ENCODE data around the gene SLC23A2.

Gene SLC23A2

GRCh38 chr20:4838526-4838925 is 162.8 kb downstream of the SLC23A2 start:
- ATAC-seq = no peak

GRCh38 chr20:4837760-4838159 is 163.6 kb downstream of the SLC23A2 start:
- no peak for ATAC-seq

GRCh38 chr20:4836935-4837334 is 164.4 kb downstream of the SLC23A2 start:
- ATAC-seq = no peak

GRCh38 chr20:4836473-4836872 is 164.8 kb downstream of the SLC23A2 start:
- no peak for ATAC-seq

GRCh38 chr20:4835244-4836177 is 165.8 kb downstream of the SLC23A2 start:
- ATAC-seq = no peak

GRCh38 chr20:4833074-4833728 is 168.1 kb downstream of the SLC23A2 start:
- ATAC-seq = no peak

- no peak for ATAC-seq
These were observed 168.8 kb downstream of the SLC23A2 start for GRCh38 chr20:4832469-4832868.

GRCh38 chr20:4830696-4831095 is 170.6 kb downstream of the SLC23A2 start:
- ATAC-seq = no peak

GRCh38 chr20:4830259-4830658 is 171.1 kb downstream of the SLC23A2 start:
- ATAC-seq = no peak

GRCh38 chr20:4829514-4830215 is 171.6 kb downstream of the SLC23A2 start:
- no peak for ATAC-seq

GRCh38 chr20:4828830-4829513 is 172.3 kb downstream of the SLC23A2 start:
- no peak for ATAC-seq

- ATAC-seq = no peak
These were observed 179.7 kb downstream of the SLC23A2 start for GRCh38 chr20:4821590-4821989.

GRCh38 chr20:4820806-4821518 is 180.3 kb downstream of the SLC23A2 start:
- ATAC-seq = no peak

GRCh38 chr20:4819901-4820300 is 181.4 kb downstream of the SLC23A2 start:
- no peak for ATAC-seq

GRCh38 chr20:4817230-4817671 is 184.1 kb downstream of the SLC23A2 start:
- ATAC-seq = no peak

- ATAC-seq = no peak
These were observed 185.7 kb downstream of the SLC23A2 start for GRCh38 chr20:4815628-4816027.

- ATAC-seq = peak; percentile 68 to 69
These were observed 186.5 kb downstream of the SLC23A2 start for GRCh38 chr20:4814696-4815252.

- ATAC-seq = peak; percentile 62 to 67
These were observed 187.2 kb downstream of the SLC23A2 start for GRCh38 chr20:4813863-4814695.

GRCh38 chr20:4813076-4813862 is 188.0 kb downstream of the SLC23A2 start:
- no peak for ATAC-seq

GRCh38 chr20:4812641-4813075 is 188.7 kb downstream of the SLC23A2 start:
- ATAC-seq = no peak
